GM23338 (cell line): ENCODE measurements around the gene NAALADL2. TPM values are rescaled to one million over a fixed set of nuclear protein-coding genes. Genes with fewer than 3 reads are reported as not detected.

Experiments
- ATAC-seq: fragments of 200-7000 bp; cut with Tn5 transposase; 3 replicates; pipeline ENCODE4 v1.9.1; 2020
- DNase-seq: peaks from one replicate; pipeline ENCODE4 v3.0.0-alpha.2; 2015; ENCODE audit warnings: low spot score
- H2AFZ ChIP-seq: fragments of 200-600 bp; sonication (generic); 2 replicates; pipeline ENCODE4 v1.8.0; 2016; ENCODE audit warnings: antibody characterized with exemption, mild to moderate bottlenecking, moderate library complexity
- H3F3A ChIP-seq: fragments of 200-600 bp; sonication (generic); replicated peaks from 2 replicates; pipeline ENCODE4 v1.8.0; 2017; ENCODE audit warnings: antibody characterized with exemption, mixed run types, low read depth
- H3K27ac ChIP-seq: fragments of 200-600 bp; sonication (generic); 2 replicates; pipeline ENCODE4 v1.6.1; 2016; ENCODE audit warnings: low read depth
- H3K27me3 ChIP-seq: fragments of 200-600 bp; sonication (generic); 2 replicates; pipeline ENCODE4 v1.8.0; 2016; ENCODE audit warnings: mild to moderate bottlenecking, mixed run types, moderate library complexity; ENCODE audit not compliant: insufficient read depth
- H3K36me3 ChIP-seq: fragments of 200-600 bp; sonication (generic); 2 replicates; pipeline ENCODE4 v1.8.0; 2016; ENCODE audit warnings: mild to moderate bottlenecking; ENCODE audit not compliant: insufficient read depth
- H3K4me1 ChIP-seq: fragments of 200-600 bp; sonication (generic); 2 replicates; pipeline ENCODE4 v1.8.0; 2016; ENCODE audit warnings: mild to moderate bottlenecking, moderate library complexity; ENCODE audit not compliant: insufficient read depth
- H3K4me2 ChIP-seq: fragments of 200-600 bp; sonication (generic); 2 replicates; pipeline ENCODE4 v1.7.1; 2017; ENCODE audit warnings: mixed run types
- H3K4me3 ChIP-seq: fragments of 200-600 bp; sonication (generic); 2 replicates; pipeline ENCODE4 v1.6.1; 2016; ENCODE audit warnings: mixed run types
- H3K79me2 ChIP-seq: fragments of 200-600 bp; sonication (generic); replicated peaks from 2 replicates; pipeline ENCODE4 v1.8.0; 2017; ENCODE audit warnings: mild to moderate bottlenecking; ENCODE audit not compliant: insufficient read depth
- H3K9me2 ChIP-seq: fragments of 200-600 bp; sonication (generic); 2 replicates; pipeline ENCODE4 v1.8.0; 2017; ENCODE audit not compliant: insufficient read depth
- H4K20me1 ChIP-seq: fragments of 200-600 bp; sonication (generic); replicated peaks from 2 replicates; pipeline ENCODE4 v1.8.0; 2017; ENCODE audit warnings: mild to moderate bottlenecking; ENCODE audit not compliant: insufficient read depth
- H3K27ac Mint-ChIP-seq: 2 replicates; pipeline ENCODE4 v1.8.0; 2020; ENCODE audit warnings: inconsistent platforms, mild to moderate bottlenecking, moderate library complexity, mixed read lengths
- H3K27me3 Mint-ChIP-seq: 3 replicates; pipeline ENCODE4 v1.8.0; 2022; ENCODE audit warnings: low read depth, mild to moderate bottlenecking, moderate library complexity, mixed read lengths, inconsistent platforms; ENCODE audit not compliant: insufficient read depth, poor library complexity
- H3K36me3 Mint-ChIP-seq: 3 replicates; pipeline ENCODE4 v1.8.0; 2021; ENCODE audit warnings: low read depth, mild to moderate bottlenecking, inconsistent platforms, moderate library complexity, mixed read lengths
- H3K4me1 Mint-ChIP-seq: 3 replicates; pipeline ENCODE4 v1.8.0; 2020; ENCODE audit warnings: mild to moderate bottlenecking, inconsistent platforms, mixed read lengths
- H3K4me3 Mint-ChIP-seq: 3 replicates; pipeline ENCODE4 v1.8.0; 2021; ENCODE audit warnings: moderate library complexity, mild to moderate bottlenecking, inconsistent platforms, mixed read lengths
- H3K9me3 Mint-ChIP-seq: 3 replicates; pipeline ENCODE4 v1.8.0; 2020; ENCODE audit warnings: moderate library complexity, mild to moderate bottlenecking, inconsistent platforms, mixed read lengths
- CREB1 ChIP-seq: fragments of 250-450 bp; sonication (Bioruptor Pico); IDR thresholded peaks from 2 replicates; pipeline ENCODE4 v1.5.0; 2020; ENCODE audit warnings: low read depth, mild to moderate bottlenecking, moderate library complexity
- ETS1 ChIP-seq: IDR thresholded peaks from 2 replicates; pipeline ENCODE4 v1.6.1; 2016; ENCODE audit warnings: antibody characterized with exemption
- EZH2 ChIP-seq: fragments of 200-600 bp; sonication (generic); IDR thresholded peaks from one replicate; pipeline ENCODE4 v1.8.0; 2017; ENCODE audit warnings: antibody characterized with exemption, mild to moderate bottlenecking, low read depth; ENCODE audit not compliant: unreplicated experiment
- EZH2phosphoT487 ChIP-seq: fragments of 200-600 bp; sonication (generic); IDR thresholded peaks from one replicate; pipeline ENCODE4 v1.8.1; 2018; ENCODE audit warnings: antibody characterized with exemption; ENCODE audit not compliant: unreplicated experiment
- NANOG ChIP-seq: IDR thresholded peaks from 2 replicates; pipeline ENCODE4 v1.6.1; 2016; ENCODE audit warnings: antibody characterized with exemption, borderline replicate concordance
- REST ChIP-seq: IDR thresholded peaks from one replicate; pipeline ENCODE4 v1.6.1; 2018; ENCODE audit warnings: antibody characterized with exemption; ENCODE audit not compliant: unreplicated experiment
- ZNF114 ChIP-seq: fragments of 250-450 bp; sonication (Bioruptor Pico); IDR thresholded peaks from 2 replicates; pipeline ENCODE4 v1.5.0; 2020; ENCODE audit warnings: mild to moderate bottlenecking, moderate library complexity
- ZNF331 ChIP-seq: fragments of 250-450 bp; sonication (Bioruptor Pico); IDR thresholded peaks from 2 replicates; pipeline ENCODE4 v1.5.0; 2020; ENCODE audit warnings: low read depth, mild to moderate bottlenecking, moderate library complexity
- ZNF462 ChIP-seq: fragments of 250-450 bp; sonication (Bioruptor Pico); IDR thresholded peaks from 2 replicates; pipeline ENCODE4 v1.5.0; 2020; ENCODE audit warnings: mild to moderate bottlenecking, moderate library complexity
- polyA plus RNA-seq: library from polyadenylated mRNA; unstranded; fragments of >200 nt; fragmentation: Nextera tagmentation; extraction: Ambion mirVana; gene quantifications from 2 replicates; pipeline ENCODE4 v1.2.1, GENCODE V29; 2016
- total RNA-seq: library from RNA; depleted of rRNA; stranded (reverse); fragments of >200 nt; shearing (Covaris generic); gene quantifications from 2 replicates; pipeline ENCODE4 v1.2.3, GENCODE V29; 2014

The NAALADL2 gene
- total and polyA plus RNA-seq, 2 experiments from 2014 or later, result 1.6 to 2.6 TPM

- Histone ChIP-seq H3K79me2 (no peaks in the 10 kb centered on the region), H3K27ac (no peak overlapping the region), H3K4me2 (no peak overlapping the region), H3K9me2 (peaks cover 6% of the 10 kb centered on the region; the same call in 1 of the 2 replicates), H3K36me3 (no peaks in the 10 kb centered on the region), H4K20me1 (no peaks in the 10 kb centered on the region), H2AFZ (no peak overlapping the region), H3K4me3 (no peak overlapping the region), H3F3A (no peaks in the 10 kb centered on the region), H3K27me3 (no peaks in the 10 kb centered on the region), H3K4me1 (peaks cover 13% of the 10 kb centered on the region)
- Mint-ChIP-seq H3K27ac (no peak overlapping the region), H3K27me3 (no peaks in the 10 kb centered on the region), H3K9me3 (no peaks in the 10 kb centered on the region), H3K36me3 (no peaks in the 10 kb centered on the region), H3K4me3 (no peak overlapping the region), H3K4me1 (peaks cover 18% of the 10 kb centered on the region; the same call in 2 of the 3 replicates)
- TF ChIP-seq REST (no peak), EZH2phosphoT487 (no peak), ETS1 (no peak), ZNF331 (CRISPR knock-in tag) (no peak), EZH2 (no peak), CREB1 (CRISPR knock-in tag) (no peak), ZNF114 (CRISPR knock-in tag) (no peak), ZNF462 (CRISPR knock-in tag) (no peak), NANOG (no peak)
- no peak for ATAC-seq
- no peak for DNase-seq
Observed at GRCh38 chr3:174863488-174863887, 4.4 kb downstream of the NAALADL2 start.
